ENCODE data around the gene ASB15. TPM values are rescaled to one million over a fixed set of nuclear protein-coding genes. Genes with fewer than 3 reads are reported as not detected.

ASB15 gene
- total and polyA plus RNA-seq, 2 of the 8 experiments (the other 6 are each of a cell fraction or from before 2014, with no cell fraction given) = not detected

- TF ChIP-seq CTCF (IDR thresholded peaks at IDR 0.05; ENCODE audit: control extremely low read depth in 1 of 3, insufficient read depth in 1 of 3, low read depth in 1 of 3, low read length in 3 of 3) = no peak
- TF ChIP-seq JUND (IDR thresholded peaks at IDR 0.05; ENCODE audit: low read length) = no peak
- TF ChIP-seq GABPA (IDR thresholded peaks at IDR 0.05; ENCODE audit: borderline replicate concordance, insufficient read depth, low read length) = no peak
- TF ChIP-seq POLR2A (IDR thresholded peaks at IDR 0.05; ENCODE audit: control extremely low read depth in 1 of 2, low read depth in 2 of 2, low read length in 2 of 2) = no peak
- TF ChIP-seq MAFK (IDR thresholded peaks at IDR 0.05; ENCODE audit: low read depth, low read length) = no peak
- no peak for TF ChIP-seq SUZ12 (IDR thresholded peaks at IDR 0.05; ENCODE audit: low read length)
- no peak for TF ChIP-seq TEAD4 (IDR thresholded peaks at IDR 0.05; ENCODE audit: low read depth, low read length)
- no peak for TF ChIP-seq TAF7 (optimal IDR thresholded peaks at IDR 0.05; ENCODE audit: borderline replicate concordance, low read depth, low read length)
- TF ChIP-seq RXRA (IDR thresholded peaks at IDR 0.05; ENCODE audit: insufficient read depth, low read depth, low read length) = no peak
These were observed 31.0 kb upstream of the ASB15 start (continued) for GRCh38 chr7:123570390-123571182.
